Neural progenitor cell (in vitro differentiated cells): ENCODE measurements around the gene USP10. TPM values are rescaled to one million over a fixed set of nuclear protein-coding genes. Genes with fewer than 3 reads are reported as not detected.

Experiments used
- DNase-seq: peaks from one replicate; pipeline ENCODE4 v3.0.0-alpha.2; 2016; ENCODE audit warnings: low spot score
- H2AFZ ChIP-seq: fragments of 200-600 bp; sonication (generic); replicated peaks from 2 replicates; pipeline ENCODE4 v1.6.1; 2016; ENCODE audit warnings: antibody characterized with exemption
- H3F3A ChIP-seq: fragments of 200-600 bp; sonication (generic); 2 replicates; pipeline ENCODE4 v1.6.1; 2016; ENCODE audit warnings: antibody characterized with exemption, low read depth
- H3K27ac ChIP-seq: fragments of 200-600 bp; sonication (generic); 2 replicates; pipeline ENCODE4 v1.5.1; 2016; ENCODE audit warnings: mild to moderate bottlenecking
- H3K27me3 ChIP-seq: fragments of 200-600 bp; sonication (generic); 2 replicates; pipeline ENCODE4 v1.6.1; 2016; ENCODE audit warnings: mild to moderate bottlenecking, moderate library complexity
- H3K36me3 ChIP-seq: fragments of 200-600 bp; sonication (generic); 2 replicates; pipeline ENCODE4 v1.5.1; 2016
- H3K4me1 ChIP-seq: fragments of 200-600 bp; sonication (generic); 2 replicates; pipeline ENCODE4 v1.6.1; 2016; ENCODE audit warnings: mixed run types
- H3K4me2 ChIP-seq: fragments of 200-600 bp; sonication (generic); 2 replicates; pipeline ENCODE4 v1.6.1; 2016
- H3K4me3 ChIP-seq: fragments of 200-600 bp; sonication (generic); 2 replicates; pipeline ENCODE4 v1.5.1; 2016
- H3K79me2 ChIP-seq: fragments of 200-600 bp; sonication (generic); 2 replicates; pipeline ENCODE4 v1.6.1; 2016; ENCODE audit warnings: low read depth
- H3K9ac ChIP-seq: fragments of 200-600 bp; sonication (generic); 2 replicates; pipeline ENCODE4 v1.6.1; 2016
- H3K9me3 ChIP-seq: fragments of 200-600 bp; sonication (generic); 2 replicates; pipeline ENCODE4 v1.5.1; 2016; ENCODE audit warnings: low read depth
- H4K20me1 ChIP-seq: fragments of 200-600 bp; sonication (generic); 2 replicates; pipeline ENCODE4 v1.6.1; 2016; ENCODE audit warnings: low read depth
- H3K27ac Mint-ChIP-seq: 3 replicates; pipeline ENCODE4 v1.8.0; 2021; ENCODE audit warnings: mixed read lengths
- H3K27me3 Mint-ChIP-seq: 2 replicates; pipeline ENCODE4 v1.8.0; 2022; ENCODE audit warnings: low read depth, mild to moderate bottlenecking, inconsistent platforms, moderate library complexity, mixed read lengths; ENCODE audit not compliant: insufficient read depth
- H3K36me3 Mint-ChIP-seq: 3 replicates; pipeline ENCODE4 v1.8.0; 2021; ENCODE audit warnings: mixed read lengths
- H3K4me1 Mint-ChIP-seq: 3 replicates; pipeline ENCODE4 v1.8.0; 2021; ENCODE audit warnings: mixed read lengths
- H3K4me3 Mint-ChIP-seq: 3 replicates; pipeline ENCODE4 v1.8.0; 2021; ENCODE audit warnings: mild to moderate bottlenecking, moderate library complexity, mixed read lengths
- H3K9me3 Mint-ChIP-seq: 3 replicates; pipeline ENCODE4 v1.8.0; 2020; ENCODE audit warnings: mixed read lengths
- CTCF ChIP-seq: fragments of 200-600 bp; sonication (generic); IDR thresholded peaks from 2 replicates; pipeline ENCODE4 v1.5.1; 2017; ENCODE audit warnings: antibody characterized with exemption, mild to moderate bottlenecking
- EZH2 ChIP-seq: fragments of 200-600 bp; sonication (generic); IDR thresholded peaks from 2 replicates; pipeline ENCODE4 v1.6.1; 2017; ENCODE audit warnings: antibody characterized with exemption, mild to moderate bottlenecking, moderate library complexity
- EZH2phosphoT487 ChIP-seq: fragments of 200-600 bp; sonication (generic); IDR thresholded peaks from 2 replicates; pipeline ENCODE4 v1.6.1; 2017; ENCODE audit warnings: antibody characterized with exemption
- total RNA-seq: library from RNA; depleted of rRNA; stranded (reverse); fragments of >200 nt; gene quantifications from 2 replicates; pipeline ENCODE4 v1.2.3, GENCODE V29; 2015; ENCODE audit warnings: low replicate concordance

USP10 gene
- total RNA-seq, 1 donor from 2014 or later, result 130 TPM

- no peaks in the 10 kb centered on the region for H3K36me3 ChIP-seq
- TF ChIP-seq EZH2phosphoT487 (no peak), EZH2 (no peak), CTCF (no peak)
- H3K27ac ChIP-seq, result no peak overlapping the region
- H2AFZ ChIP-seq, result no peak overlapping the region
- no peaks in the 10 kb centered on the region for H3K9me3 ChIP-seq
- no peak for DNase-seq
- no peaks in the 10 kb centered on the region for H3K9me3 Mint-ChIP-seq
- H3F3A ChIP-seq, result peaks cover 16% of the 10 kb centered on the region
- no peak overlapping the region for H3K9ac ChIP-seq
- peaks cover 100% of the 10 kb centered on the region for H3K79me2 ChIP-seq
- peaks cover 2% of the 10 kb centered on the region for H3K27me3 Mint-ChIP-seq
- H3K27me3 ChIP-seq, result no peaks in the 10 kb centered on the region
- no peak overlapping the region for H3K4me3 ChIP-seq
- H3K27ac Mint-ChIP-seq, result no peak overlapping the region
- H3K4me3 Mint-ChIP-seq, result no peak overlapping the region
- H3K4me1 ChIP-seq, result peaks cover 23% of the 10 kb centered on the region
- no peak overlapping the region for H3K4me2 ChIP-seq
- peaks cover 100% of the 10 kb centered on the region for H4K20me1 ChIP-seq
- peaks cover 15% of the 10 kb centered on the region for H3K36me3 Mint-ChIP-seq
- peaks cover 60% of the 10 kb centered on the region for H3K4me1 Mint-ChIP-seq
Measured at GRCh38 chr16:84724606-84725309, 25.0 kb downstream of the USP10 start.

- H3K4me1 Mint-ChIP-seq, result peaks cover 63% of the 10 kb centered on the region
- no peak overlapping the region for H3K4me2 ChIP-seq
- peaks cover 100% of the 10 kb centered on the region for H3K79me2 ChIP-seq
Measured at GRCh38 chr16:84725481-84726078, 25.8 kb downstream of the USP10 start.

GRCh38 chr16:84726079-84726668, 26.4 kb downstream of the USP10 start:
- Mint-ChIP-seq H3K27ac (no peak overlapping the region), H3K4me1 (peaks cover 64% of the 10 kb centered on the region), H3K27me3 (peaks cover 2% of the 10 kb centered on the region), H3K36me3 (peaks cover 7% of the 10 kb centered on the region), H3K4me3 (no peak overlapping the region), H3K9me3 (no peaks in the 10 kb centered on the region)
- no peak overlapping the region for H2AFZ ChIP-seq
- peaks cover 31% of the 10 kb centered on the region for H3K4me1 ChIP-seq
- no peak overlapping the region for H3K9ac ChIP-seq
- no peaks in the 10 kb centered on the region for H3K36me3 ChIP-seq
- H3K27ac ChIP-seq, result no peak overlapping the region
- no peaks in the 10 kb centered on the region for H3K27me3 ChIP-seq
- H3K4me2 ChIP-seq, result peak overlapping the region; percentile 19
- H3K79me2 ChIP-seq, result peaks cover 100% of the 10 kb centered on the region
- H3F3A ChIP-seq, result peaks cover 16% of the 10 kb centered on the region
- no peaks in the 10 kb centered on the region for H3K9me3 ChIP-seq
- no peak overlapping the region for H3K4me3 ChIP-seq
- peak; percentile 99 for TF ChIP-seq CTCF
- no peak for TF ChIP-seq EZH2phosphoT487
- peaks cover 98% of the 10 kb centered on the region for H4K20me1 ChIP-seq
- DNase-seq, result peak; percentile 90

More at GRCh38 chr16:84725481-84726078, 25.8 kb downstream of the USP10 start:
- peaks cover 9% of the 10 kb centered on the region for H3K36me3 Mint-ChIP-seq
- H3K27ac Mint-ChIP-seq, result no peak overlapping the region
- no peak overlapping the region for H3K9ac ChIP-seq
- H3K9me3 Mint-ChIP-seq, result no peaks in the 10 kb centered on the region
- no peak overlapping the region for H3K27ac ChIP-seq
- peaks cover 100% of the 10 kb centered on the region for H4K20me1 ChIP-seq
- TF ChIP-seq EZH2phosphoT487 (no peak), EZH2 (no peak), CTCF (no peak)
- H3F3A ChIP-seq, result peaks cover 16% of the 10 kb centered on the region
- no peak overlapping the region for H3K4me3 Mint-ChIP-seq
- H3K36me3 ChIP-seq, result no peaks in the 10 kb centered on the region
- no peak for DNase-seq
- H3K9me3 ChIP-seq, result no peaks in the 10 kb centered on the region
- peaks cover 2% of the 10 kb centered on the region for H3K27me3 Mint-ChIP-seq
- no peak overlapping the region for H2AFZ ChIP-seq
- H3K27me3 ChIP-seq, result no peaks in the 10 kb centered on the region
- peaks cover 31% of the 10 kb centered on the region for H3K4me1 ChIP-seq
- H3K4me3 ChIP-seq, result no peak overlapping the region
